ENCODE results near the gene ACAA1. TPM values are rescaled to one million over a fixed set of nuclear protein-coding genes. Genes with fewer than 3 reads are reported as not detected.
"Not testable (repeated sequence)": the region's sequence is repeated elsewhere in the genome, so short reads cannot be mapped to it uniquely, and the experiment has no call there.

The ACAA1 gene
- total and polyA plus RNA-seq, 5 donors = 80.8 to 98.8 (median 93.7) TPM

GRCh38 chr3:38134517-38135143 lies 2.3 kb downstream of the ACAA1 start:
- peaks cover 15% of the 10 kb centered on the region for H3K4me1 ChIP-seq (ENCODE audit: control insufficient read depth, insufficient read depth, low read length)
- WGBS = 90% methylated on average over 10 of the region's 10 CpGs
- H3K27ac ChIP-seq (ENCODE audit: low read length); H3K9me3 ChIP-seq (ENCODE audit: control insufficient read depth, low read length); H3K4me3 ChIP-seq (ENCODE audit: low read length); DNase-seq; ATAC-seq; H3K27me3 ChIP-seq (ENCODE audit: control insufficient read depth, insufficient read depth); intact Hi-C loops (cut with DNase I): not testable (repeated sequence)

- no peak overlapping the region for H3K4me3 ChIP-seq (ENCODE audit: low read length)
- intact Hi-C loops (cut with DNase I) = no loop called here
- DNase-seq (no peak), ATAC-seq (no peak)
- H3K27me3 ChIP-seq (ENCODE audit: control insufficient read depth, insufficient read depth) = no peaks in the 10 kb centered on the region
- H3K9me3 ChIP-seq (ENCODE audit: control insufficient read depth, low read length) = no peaks in the 10 kb centered on the region
- H3K27ac ChIP-seq (ENCODE audit: low read length) = no peak overlapping the region
- peaks cover 12% of the 10 kb centered on the region for H3K4me1 ChIP-seq (ENCODE audit: control insufficient read depth, insufficient read depth, low read length)
- 88% methylated on average over 10 of the region's 10 CpGs for WGBS
Observed at GRCh38 chr3:38133557-38134405, 3.1 kb downstream of the ACAA1 start.

- DNase-seq (no peak), ATAC-seq (no peak)
- no peaks in the 10 kb centered on the region for H3K9me3 ChIP-seq (ENCODE audit: control insufficient read depth, low read length)
- intact Hi-C loops (cut with DNase I) = no loop called here
- WGBS = 95% methylated on average over 3 of the region's 3 CpGs
- H3K4me3 ChIP-seq (ENCODE audit: low read length) = no peak overlapping the region
- no peaks in the 10 kb centered on the region for H3K27me3 ChIP-seq (ENCODE audit: control insufficient read depth, insufficient read depth)
- no peak overlapping the region for H3K27ac ChIP-seq (ENCODE audit: low read length)
- H3K4me1 ChIP-seq (ENCODE audit: control insufficient read depth, insufficient read depth, low read length) = peaks cover 12% of the 10 kb centered on the region
Observed at GRCh38 chr3:38133209-38133556, 3.7 kb downstream of the ACAA1 start.

GRCh38 chr3:38131621-38132369 lies 5.1 kb downstream of the ACAA1 start:
- WGBS = 70% methylated on average over 6 of the region's 6 CpGs
- no peaks in the 10 kb centered on the region for H3K27me3 ChIP-seq (ENCODE audit: control insufficient read depth, insufficient read depth)
- intact Hi-C loops (cut with DNase I) = no loop called here
- no peak overlapping the region for H3K4me3 ChIP-seq (ENCODE audit: low read length)
- H3K9me3 ChIP-seq (ENCODE audit: control insufficient read depth, low read length) = no peaks in the 10 kb centered on the region
- ATAC-seq (no peak), DNase-seq (peak in 2 of 3 donors; percentile 54 to 70)
- H3K27ac ChIP-seq (ENCODE audit: low read length) = no peak overlapping the region
- peaks cover 7% of the 10 kb centered on the region for H3K4me1 ChIP-seq (ENCODE audit: control insufficient read depth, insufficient read depth, low read length)

- Histone ChIP-seq H3K9me3 (ENCODE audit: control insufficient read depth, low read length) (no peaks in the 10 kb centered on the region), H3K27ac (ENCODE audit: low read length) (peak overlapping the region; percentile 54), H3K27me3 (ENCODE audit: control insufficient read depth, insufficient read depth) (no peaks in the 10 kb centered on the region), H3K4me3 (ENCODE audit: low read length) (no peak overlapping the region), H3K4me1 (ENCODE audit: control insufficient read depth, insufficient read depth, low read length) (peaks cover 6% of the 10 kb centered on the region)
- ATAC-seq = peak in 1 of 2 donors; percentile 17
- DNase-seq = peak in 1 of 3 donors; percentile 54
- WGBS = 58% methylated on average over 3 of the region's 3 CpGs
- intact Hi-C loops (cut with DNase I) = no loop called here
Observed at GRCh38 chr3:38130631-38131065, 6.3 kb downstream of the ACAA1 start.

GRCh38 chr3:38129058-38129457 lies 7.9 kb downstream of the ACAA1 start:
- peak in 1 of 2 donors; percentile 20 for ATAC-seq
- Histone ChIP-seq H3K27ac (ENCODE audit: low read length) (no peak overlapping the region), H3K4me1 (ENCODE audit: control insufficient read depth, insufficient read depth, low read length) (peaks cover 6% of the 10 kb centered on the region), H3K4me3 (ENCODE audit: low read length) (no peak overlapping the region), H3K9me3 (ENCODE audit: control insufficient read depth, low read length) (no peaks in the 10 kb centered on the region), H3K27me3 (ENCODE audit: control insufficient read depth, insufficient read depth) (no peaks in the 10 kb centered on the region)
- no peak for DNase-seq
- 83% methylated on average over 5 of the region's 5 CpGs for WGBS
- intact Hi-C loops (cut with DNase I) = no loop called here

GRCh38 chr3:38128303-38128655 lies 8.6 kb downstream of the ACAA1 start:
- no peaks in the 10 kb centered on the region for H3K27me3 ChIP-seq (ENCODE audit: control insufficient read depth, insufficient read depth)
- H3K27ac ChIP-seq (ENCODE audit: low read length) = peak overlapping the region; percentile 14
- no peak overlapping the region for H3K4me3 ChIP-seq (ENCODE audit: low read length)
- intact Hi-C loops (cut with DNase I) = no loop called here
- no peaks in the 10 kb centered on the region for H3K9me3 ChIP-seq (ENCODE audit: control insufficient read depth, low read length)
- no peak for ATAC-seq
- H3K4me1 ChIP-seq (ENCODE audit: control insufficient read depth, insufficient read depth, low read length) = peaks cover 6% of the 10 kb centered on the region
- no peak for DNase-seq
- 96% methylated on average over 1 of the region's 1 CpG for WGBS

GRCh38 chr3:38127611-38128302 lies 9.2 kb downstream of the ACAA1 start:
- intact Hi-C loops (cut with DNase I) = no loop called here
- Histone ChIP-seq H3K27me3 (ENCODE audit: control insufficient read depth, insufficient read depth) (no peaks in the 10 kb centered on the region), H3K27ac (ENCODE audit: low read length) (peak overlapping the region; percentile 14), H3K4me3 (ENCODE audit: low read length) (no peak overlapping the region), H3K9me3 (ENCODE audit: control insufficient read depth, low read length) (no peaks in the 10 kb centered on the region), H3K4me1 (ENCODE audit: control insufficient read depth, insufficient read depth, low read length) (peaks cover 6% of the 10 kb centered on the region)
- DNase-seq (peak in 1 of 3 donors; percentile 33), ATAC-seq (no peak)
- WGBS = 80% methylated on average over 4 of the region's 4 CpGs

GRCh38 chr3:38126121-38126892 lies 10.6 kb downstream of the ACAA1 start:
- Histone ChIP-seq H3K27ac (ENCODE audit: low read length) (no peak overlapping the region), H3K9me3 (ENCODE audit: control insufficient read depth, low read length) (no peaks in the 10 kb centered on the region), H3K4me3 (ENCODE audit: low read length) (no peak overlapping the region), H3K4me1 (ENCODE audit: control insufficient read depth, insufficient read depth, low read length) (peaks cover 5% of the 10 kb centered on the region), H3K27me3 (ENCODE audit: control insufficient read depth, insufficient read depth) (no peaks in the 10 kb centered on the region)
- DNase-seq = no peak
- ATAC-seq = no peak
- WGBS = 92% methylated on average over 6 of the region's 6 CpGs
- intact Hi-C loops (cut with DNase I) = no loop called here
